NCI-H2081 treated with DMSO at 0.1 percent for 48 hours (cell line): ENCODE results near the gene DARS2.

ENCODE experiments used
- DNase-seq: peaks from one replicate; lab custom pipeline; 2025; lab: John Stamatoyannopoulos, UW

The DARS2 gene

GRCh38 chr1:173887627-173888026 is 63.2 kb downstream of the DARS2 start:
- no peak for DNase-seq

GRCh38 chr1:173888749-173889148 is 64.3 kb downstream of the DARS2 start:
- DNase-seq, result no peak

DNA sequence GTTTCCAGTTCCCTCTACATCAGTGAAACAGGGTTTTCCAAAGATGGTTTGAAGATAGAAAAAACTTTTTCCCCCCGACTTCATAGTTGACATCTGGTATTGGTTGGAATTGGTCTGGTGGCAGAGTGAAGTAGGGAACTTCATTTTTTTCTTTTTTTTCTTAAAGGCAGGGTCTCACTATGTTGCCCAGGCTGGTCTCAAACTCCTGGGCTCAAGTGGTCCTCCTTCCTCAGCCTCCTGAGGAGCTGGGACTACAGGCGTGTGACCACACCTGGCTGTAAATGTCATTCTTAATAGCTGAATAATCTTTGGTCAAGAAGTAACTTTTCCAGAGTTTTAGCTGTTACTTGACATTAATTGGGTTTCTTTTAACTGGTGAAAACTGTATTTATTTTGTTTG is 65.4 kb downstream of the DARS2 start:
- DNase-seq, result no peak

DNA sequence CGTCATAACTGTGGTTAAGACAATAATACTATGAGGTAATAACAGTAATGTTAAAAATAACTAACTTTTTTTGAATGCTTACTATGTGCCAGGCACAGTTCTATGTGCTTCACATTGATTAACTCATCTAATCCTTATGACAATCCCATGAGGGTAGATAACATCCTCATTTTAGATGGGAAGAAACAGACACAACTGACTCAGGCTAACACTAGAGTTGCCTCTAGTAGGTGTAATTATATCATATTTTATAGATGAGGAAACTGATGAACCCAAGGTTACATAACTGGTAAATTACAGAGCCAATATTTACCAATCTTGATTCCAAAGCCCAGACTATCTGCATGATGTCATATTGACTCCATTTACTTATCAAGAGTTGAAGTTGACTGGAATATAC is 69.1 kb downstream of the DARS2 start:
- no peak for DNase-seq

- DNase-seq, result no peak
Observed at GRCh38 chr1:173894189-173894588, 69.7 kb downstream of the DARS2 start.

- no peak for DNase-seq
Observed at GRCh38 chr1:173900427-173900826, 76.0 kb downstream of the DARS2 start.

- no peak for DNase-seq
Observed at GRCh38 chr1:173900992-173901391, 76.5 kb downstream of the DARS2 start.

GRCh38 chr1:173903827-173904531 is 79.5 kb downstream of the DARS2 start:
- no peak for DNase-seq
